ENCODE results near the gene MFAP3.
"Not testable (repeated sequence)": the region's sequence is repeated elsewhere in the genome, so short reads cannot be mapped to it uniquely, and the experiment has no call there.

Gene MFAP3

DNA sequence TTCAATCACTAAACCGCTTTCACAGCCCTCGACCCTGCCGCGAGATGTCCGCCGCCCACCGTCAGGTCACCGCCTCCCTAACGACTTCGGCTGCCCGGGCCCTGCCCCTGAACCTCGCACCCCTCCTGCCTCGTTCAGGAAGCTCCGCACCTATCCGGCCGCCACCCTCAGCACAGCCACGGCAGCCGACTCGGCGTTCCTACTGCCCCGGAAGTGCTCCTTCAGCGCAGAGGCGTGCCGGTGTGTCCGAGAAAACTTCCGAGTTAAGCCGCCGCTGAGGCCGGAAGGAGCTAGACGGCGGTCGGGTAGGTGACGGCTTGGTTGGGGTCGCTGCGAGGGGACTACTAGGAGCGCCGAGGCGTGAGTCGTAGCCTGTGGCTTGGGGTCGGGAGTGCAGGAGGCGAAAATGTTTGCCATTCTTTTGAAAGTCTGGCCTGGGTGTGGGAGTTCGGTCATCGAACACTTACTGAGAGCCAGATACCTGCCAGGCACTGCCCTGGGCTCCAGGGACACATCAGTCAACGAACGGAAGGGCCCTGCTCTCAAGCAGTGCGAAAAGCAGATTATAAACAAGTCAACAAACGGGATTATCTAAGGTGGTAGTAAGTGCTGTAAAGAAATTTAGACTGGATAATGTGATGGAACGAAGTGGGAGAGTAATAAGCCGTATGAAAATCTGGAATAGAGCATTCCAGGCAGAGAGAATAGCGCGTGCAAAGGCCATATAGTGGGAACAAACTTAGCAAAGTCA, at the start of gene MFAP3, which contains the start of gene FAM114A2:
TSS of gene MFAP3 (plus strand) at position 261 of the 751 bp plus-strand sequence. CDS start 10,756 bp downstream, outside the sequence.
TSS of gene FAM114A2 (minus strand) at position 204 of the 751 bp plus-strand sequence. CDS start 3,957 bp downstream, outside the sequence.
- DNase-seq: peak; percentile 66

DNA sequence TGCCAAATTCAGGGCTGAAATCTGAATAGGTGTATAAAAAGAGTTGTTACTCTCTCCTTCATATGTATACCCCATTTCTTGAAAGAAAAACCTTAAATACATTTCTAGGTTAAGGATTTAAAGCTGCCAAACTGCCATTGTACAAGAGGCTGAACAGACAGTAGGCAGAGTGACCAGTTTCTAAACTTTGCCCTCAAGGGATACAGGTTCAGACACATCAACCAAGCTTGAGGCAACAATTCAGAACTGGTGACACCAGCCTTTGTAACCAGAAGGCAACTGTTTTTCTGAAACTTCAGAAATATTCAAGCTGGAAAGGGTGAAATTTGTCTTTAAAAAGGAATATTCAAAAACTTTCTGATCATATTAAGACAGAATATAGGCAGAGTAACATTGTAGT, 47.6 kb upstream of the MFAP3 start:
- DNase-seq: no peak

DNA sequence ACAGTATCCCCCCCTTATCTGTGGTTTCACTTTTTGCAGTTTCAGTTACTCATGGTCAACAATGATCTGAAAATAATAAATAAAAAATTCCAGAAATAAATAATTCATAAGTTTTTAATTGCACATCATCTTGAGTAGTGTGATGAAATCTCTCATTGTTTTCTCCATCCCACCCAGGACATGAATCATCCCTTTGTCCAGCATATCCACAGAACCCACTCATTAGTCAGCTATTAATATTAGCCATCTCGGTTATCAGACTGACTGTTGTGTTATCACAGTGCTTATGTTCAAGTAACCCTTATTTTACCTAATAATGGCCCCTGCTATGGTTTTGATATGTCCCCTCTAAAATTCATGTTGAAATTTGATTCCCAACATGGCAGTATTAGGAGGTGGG, 40.8 kb upstream of the MFAP3 start:
- DNase-seq: no peak

DNA sequence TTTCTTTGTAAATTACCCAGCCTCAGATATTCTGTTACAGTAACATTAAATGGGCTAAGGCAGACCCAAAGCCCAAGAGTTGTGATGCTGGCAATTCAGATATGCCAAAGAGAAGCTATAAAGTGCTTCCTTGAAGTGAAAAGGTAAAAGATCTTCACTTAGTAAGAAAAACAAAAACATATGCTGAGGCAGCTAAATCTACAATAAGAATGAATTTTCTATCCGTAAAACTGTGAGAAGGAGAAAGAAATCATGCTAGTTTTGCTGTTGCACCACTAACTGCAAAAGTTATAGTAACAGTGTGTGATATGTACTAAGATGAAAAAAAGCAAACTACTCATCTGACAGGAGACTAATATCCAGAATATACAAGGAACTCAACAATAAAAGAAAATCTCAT, 40.0 kb upstream of the MFAP3 start:
- no peak for DNase-seq

DNA sequence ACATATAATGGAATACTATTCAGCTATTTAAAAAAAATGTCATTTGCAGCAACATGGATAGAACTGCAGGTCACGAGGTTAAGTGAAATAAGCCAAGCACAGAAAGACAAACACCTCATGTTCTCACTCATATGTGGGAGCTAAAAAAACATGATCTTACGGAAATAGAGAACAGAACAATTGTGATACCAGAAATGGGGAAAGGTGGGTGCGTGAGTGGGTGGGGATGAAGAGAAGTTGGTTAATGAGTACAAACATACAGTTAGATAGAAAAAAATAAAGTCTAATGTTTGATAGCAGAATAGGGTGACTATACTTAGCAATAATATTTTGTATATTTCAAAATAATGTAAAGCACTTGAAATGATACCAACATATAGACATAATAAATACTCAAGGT, 38.8 kb upstream of the MFAP3 start:
- DNase-seq: no peak

DNA sequence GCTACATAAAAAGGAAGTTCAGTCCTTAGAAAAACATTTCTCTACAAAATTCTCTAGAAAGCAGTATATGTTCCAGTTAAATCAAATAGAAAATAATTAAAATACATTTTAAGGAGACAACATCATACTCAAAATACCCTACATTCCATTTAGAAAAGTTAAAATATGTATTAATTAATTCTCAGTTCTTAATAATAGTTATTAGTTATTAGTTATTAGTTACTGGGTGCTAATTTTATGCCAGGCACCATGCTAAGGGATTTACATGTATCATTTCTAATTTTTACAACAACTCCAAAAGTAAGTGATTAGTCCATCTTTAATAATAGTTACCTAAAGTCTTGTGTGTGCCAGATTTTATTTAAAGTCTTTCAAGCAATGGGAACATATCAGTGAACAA, 38.1 kb upstream of the MFAP3 start:
- DNase-seq: no peak

DNA sequence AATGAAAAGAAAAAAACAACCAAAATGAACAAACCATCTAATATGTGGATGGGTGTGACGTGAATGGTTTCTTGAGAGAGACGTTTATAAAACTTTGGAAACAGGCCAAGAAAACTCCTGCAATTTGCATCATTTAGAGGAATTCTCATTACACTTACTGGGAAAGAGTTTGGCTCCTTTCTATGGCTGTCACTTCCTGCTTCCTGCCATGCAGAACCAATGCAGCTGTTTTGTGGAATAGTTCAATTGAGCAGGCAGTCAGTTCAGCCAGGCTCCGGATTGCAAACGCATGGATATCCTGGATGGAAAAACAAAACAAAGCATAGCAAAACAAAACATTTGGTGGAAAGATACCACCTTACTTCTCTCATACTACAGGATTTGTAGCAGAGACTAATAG, 36.7 kb upstream of the MFAP3 start:
- DNase-seq: no peak

DNA sequence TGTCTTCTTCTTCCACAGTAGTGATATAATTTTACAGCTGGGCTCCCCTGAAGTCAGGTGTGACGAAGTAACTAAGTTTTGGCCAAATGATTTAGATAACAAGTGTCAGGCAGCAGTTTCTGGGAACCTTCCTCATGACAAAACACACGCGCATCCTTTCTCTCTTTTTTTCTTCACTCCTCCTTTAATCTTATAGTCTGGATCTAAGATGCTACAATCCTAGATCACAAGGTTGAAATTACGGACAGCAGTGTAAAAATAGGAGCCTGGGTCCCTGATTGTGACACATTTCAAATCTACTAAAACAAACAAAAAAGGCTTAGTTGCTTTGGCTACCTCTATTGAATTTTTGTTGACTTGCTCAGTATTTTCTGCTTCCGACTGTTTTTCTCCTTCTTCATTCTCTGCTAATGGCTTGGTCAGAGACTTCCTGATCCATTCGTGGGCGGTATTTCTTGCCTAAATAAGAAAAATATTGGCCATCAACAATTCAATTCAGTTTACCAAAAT, 36.2 kb upstream of the MFAP3 start:
- no peak for DNase-seq

DNA sequence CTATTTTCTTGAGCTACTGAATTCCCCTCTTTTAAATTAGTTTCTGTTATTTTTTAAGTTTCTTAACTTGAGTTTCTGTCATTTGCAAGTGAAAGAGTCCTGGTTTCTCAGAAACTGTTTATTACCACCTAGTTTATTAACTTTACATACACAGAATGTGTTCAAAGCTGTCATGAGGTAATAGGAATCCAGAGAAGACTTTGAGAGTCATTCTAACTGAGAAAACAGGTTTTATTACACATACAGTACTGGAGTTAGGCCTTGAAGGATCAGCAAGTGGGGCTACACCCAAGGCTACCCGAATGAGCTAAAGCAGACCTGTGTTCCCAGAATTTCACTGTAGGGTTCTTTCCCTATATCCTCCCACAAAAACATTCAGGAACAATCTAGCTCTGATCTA, 33.1 kb upstream of the MFAP3 start:
- no peak for DNase-seq

DNA sequence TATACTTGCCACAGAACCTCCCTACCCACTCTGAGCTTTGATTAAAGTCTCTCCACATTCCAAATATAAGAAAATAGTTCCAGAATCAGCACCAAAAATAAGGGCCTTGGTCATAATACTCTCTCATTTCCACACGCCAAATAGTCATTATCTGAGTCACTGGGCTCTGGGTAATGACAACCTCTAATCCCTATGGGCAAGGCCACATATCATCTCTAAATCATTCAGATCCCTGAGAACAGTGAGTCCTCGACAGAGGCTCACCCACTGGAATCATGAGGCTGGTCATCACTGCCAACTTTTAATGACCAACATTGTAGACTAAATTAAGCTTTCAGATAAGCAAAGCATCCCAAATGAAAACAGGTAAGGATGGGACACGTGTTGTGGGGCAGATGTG, 28.1 kb upstream of the MFAP3 start:
- no peak for DNase-seq

DNA sequence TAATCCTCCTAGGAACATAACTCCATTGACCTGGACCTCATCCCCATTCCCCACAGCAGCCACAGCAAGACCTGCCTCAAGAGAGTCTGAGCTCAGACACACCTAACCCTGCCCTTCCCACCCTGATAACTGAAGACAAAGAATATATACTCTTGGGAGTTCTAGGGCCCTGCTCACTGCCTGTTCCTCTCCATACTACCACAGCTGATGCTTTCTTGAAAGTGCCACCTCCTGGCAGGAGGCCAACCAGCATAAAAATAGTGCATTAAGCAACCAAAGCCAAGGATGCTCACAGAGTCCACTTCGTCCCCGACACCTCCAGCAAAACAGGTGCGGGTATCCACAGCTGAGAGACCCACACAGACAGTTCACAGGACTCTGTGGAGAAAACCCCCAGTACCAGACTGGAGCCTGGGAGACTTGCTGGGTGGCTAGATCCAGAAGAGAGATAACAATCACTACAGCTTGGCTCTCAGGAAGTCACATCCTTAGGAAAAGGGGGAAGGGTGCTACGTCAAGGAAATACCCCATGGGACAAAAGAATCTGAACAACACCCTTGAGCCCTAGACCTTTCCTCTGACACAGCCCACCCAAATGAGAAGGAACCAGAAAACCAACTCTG, 23.6 kb upstream of the MFAP3 start:
- DNase-seq: no peak

DNA sequence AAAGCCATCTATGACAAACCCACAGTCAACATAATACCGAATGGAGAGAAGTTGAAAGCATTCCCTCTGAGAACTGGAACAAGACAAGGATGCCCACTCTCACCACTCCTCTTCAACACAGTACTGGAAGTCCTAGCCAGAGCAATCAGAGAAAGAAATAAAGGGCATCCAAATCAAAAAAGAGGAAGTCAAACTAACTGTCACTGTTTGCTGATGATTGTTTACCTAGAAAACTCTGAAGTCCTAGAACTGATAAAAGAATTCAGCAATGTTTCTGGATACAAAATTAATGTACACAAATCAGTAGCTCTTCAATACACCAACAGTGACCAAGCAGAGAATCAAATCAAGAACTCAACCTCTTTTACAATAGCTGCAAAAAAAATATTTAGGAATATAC, 19.8 kb upstream of the MFAP3 start:
- DNase-seq: not testable (repeated sequence)

DNA sequence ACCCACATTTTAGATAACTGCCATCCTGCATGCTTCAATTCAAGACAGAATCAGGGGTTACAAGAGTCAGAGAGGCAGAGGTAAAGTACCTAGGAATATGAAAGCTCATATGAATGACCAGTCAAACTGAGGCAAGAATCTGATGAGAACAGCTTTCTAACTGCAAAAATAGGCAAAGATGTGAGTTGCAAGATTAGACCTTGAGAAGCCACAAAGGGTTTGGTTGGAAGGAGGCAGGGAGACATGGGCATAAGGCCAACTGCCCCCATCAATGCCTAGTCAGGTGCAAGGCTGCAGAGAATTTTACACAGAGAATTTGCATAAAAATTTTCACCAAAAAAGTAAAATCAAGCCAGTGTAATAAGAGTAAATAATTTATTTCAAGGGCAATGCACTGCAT, 12.8 kb upstream of the MFAP3 start:
- DNase-seq: no peak

DNA sequence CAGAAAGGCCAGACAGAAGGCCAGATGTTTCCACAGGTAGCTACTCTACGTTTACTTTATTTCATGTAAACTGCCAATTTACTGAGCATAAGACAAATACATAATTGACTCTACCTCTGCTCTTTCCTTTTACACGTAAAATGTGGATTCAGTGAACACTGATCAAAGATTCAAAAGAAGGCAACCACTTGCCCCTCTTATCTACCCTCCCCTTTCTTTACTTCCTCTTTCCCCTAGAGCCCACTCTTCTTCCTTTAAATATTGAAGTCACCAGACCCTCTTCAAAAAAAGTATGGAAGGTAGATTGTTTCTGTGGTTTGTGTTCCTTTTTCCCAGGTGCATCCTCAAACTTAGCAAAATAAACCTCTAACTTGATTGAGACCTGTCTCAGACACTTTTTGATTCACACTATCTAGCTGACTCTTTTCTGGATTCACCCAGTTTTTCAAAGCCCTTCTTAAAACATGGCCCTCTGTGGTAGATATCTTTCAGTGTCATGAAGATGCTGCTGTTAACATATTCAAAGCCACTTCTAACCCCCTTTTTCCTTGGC, 6.8 kb upstream of the MFAP3 start:
- DNase-seq: no peak

DNA sequence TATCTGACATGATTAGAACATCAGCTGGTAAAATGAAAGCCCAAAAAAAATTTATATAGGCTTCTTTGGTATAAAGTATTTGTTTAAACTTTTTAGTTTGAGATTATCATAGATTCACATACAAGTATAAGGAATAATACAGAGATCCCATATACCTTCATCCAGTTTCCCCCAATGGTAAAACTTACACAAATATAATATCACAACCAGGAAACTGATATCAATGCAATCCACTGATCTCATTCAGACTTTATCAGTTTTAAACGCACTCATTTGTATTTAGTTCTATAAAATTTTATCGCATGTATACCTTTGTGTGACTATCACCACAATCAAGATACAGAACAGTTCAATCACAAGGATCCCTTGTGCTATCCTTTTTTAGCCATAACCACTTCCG, 3.8 kb upstream of the MFAP3 start:
- DNase-seq: no peak

DNA sequence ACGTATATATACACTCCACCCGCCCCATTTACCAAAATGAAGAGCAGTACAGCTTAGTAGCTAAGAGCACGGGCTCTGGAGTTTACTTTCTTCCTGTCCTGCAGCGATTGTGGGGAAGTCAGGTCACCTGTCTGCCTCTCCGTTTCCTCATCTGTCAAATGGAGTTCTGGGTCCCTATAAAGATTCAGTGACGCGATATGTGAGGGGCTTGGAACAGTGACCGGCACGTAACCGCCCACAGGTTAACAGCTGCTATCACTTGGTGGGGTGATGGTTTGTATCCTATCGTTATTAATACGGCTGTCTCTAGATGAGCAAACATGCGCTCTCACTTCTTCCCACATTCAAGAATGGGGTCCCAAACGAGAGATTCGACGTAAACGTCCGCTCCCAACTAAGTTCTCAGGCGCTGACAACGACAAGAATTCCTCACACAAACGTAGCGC, 483 bp upstream of the MFAP3 start:
- peak; percentile 37 for DNase-seq

DNA sequence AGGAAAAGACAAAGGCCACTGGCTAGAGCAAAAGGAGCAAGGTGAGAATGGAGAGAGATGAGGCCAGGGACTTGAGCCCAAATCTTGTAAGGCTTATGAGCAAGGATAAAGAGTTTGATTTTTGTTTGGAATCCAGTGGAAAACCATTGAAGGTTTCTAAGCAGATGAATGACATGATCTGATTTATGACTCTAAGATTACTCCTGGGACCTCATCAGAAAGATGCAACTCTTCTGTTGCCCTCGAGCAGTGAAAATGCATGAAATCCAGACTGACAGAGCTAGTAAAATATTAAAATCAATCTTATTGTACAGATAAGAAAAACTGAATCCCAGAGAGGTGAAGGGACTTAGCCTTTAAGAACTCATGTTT, 677 bp downstream of the MFAP3 start:
- DNase-seq: no peak

DNA sequence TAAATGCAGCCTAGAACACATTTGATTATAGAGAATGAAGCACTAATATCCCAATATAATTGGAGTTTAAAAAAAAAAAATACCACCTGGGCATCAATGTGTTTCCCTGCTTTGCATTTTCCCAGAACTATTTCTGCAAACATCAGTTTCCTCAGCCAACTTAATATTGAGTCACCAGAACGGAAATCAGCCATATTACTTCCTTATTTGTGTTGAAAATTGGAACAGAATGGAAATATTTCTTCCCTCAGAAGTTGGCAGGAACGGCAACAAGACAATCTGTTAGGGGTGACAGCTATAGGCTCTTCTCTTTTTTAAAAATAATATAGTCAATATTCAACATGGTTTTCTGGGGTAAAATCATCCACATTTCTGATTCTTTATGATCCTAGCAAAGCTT, 4.0 kb downstream of the MFAP3 start:
- DNase-seq: no peak

DNA sequence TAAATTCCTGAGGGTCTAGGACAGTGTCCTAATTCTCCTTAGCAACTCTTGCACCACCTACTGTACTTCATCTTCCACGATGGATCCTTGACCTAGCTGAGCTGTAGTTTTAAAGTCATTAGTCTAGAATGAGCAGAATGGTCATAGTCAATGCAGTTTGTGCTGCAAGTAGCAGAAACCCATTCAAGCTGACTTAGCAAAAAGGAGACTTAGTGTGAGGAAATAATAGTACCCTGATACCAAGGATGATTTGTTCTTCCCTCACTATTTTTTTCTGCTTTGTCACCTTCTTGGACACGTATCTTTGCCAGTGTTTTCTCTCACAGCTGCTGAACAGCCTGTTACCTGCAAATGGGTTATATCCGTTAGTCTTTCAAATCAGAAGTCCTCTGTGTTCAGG, 5.3 kb downstream of the MFAP3 start:
- DNase-seq: no peak

DNA sequence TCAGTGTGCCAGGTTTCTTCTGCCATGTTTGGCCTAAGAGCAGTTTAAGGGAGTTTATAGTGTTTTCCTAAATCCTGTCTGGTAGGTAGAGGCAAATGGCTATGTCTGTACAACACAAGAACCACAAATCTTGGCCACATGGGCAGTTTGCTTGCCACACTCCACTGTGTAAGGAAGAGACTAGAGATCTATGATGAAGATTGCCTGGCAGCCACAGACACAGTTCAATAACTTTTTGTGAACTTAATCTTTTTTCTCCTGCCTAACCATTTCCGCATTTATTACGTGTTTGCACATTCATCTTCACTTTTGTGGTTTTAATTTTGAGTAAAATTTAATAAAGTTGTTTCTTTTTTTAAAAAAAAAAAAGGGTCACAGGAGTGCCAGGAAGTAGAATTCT, 5.8 kb downstream of the MFAP3 start:
- DNase-seq: no peak

DNA sequence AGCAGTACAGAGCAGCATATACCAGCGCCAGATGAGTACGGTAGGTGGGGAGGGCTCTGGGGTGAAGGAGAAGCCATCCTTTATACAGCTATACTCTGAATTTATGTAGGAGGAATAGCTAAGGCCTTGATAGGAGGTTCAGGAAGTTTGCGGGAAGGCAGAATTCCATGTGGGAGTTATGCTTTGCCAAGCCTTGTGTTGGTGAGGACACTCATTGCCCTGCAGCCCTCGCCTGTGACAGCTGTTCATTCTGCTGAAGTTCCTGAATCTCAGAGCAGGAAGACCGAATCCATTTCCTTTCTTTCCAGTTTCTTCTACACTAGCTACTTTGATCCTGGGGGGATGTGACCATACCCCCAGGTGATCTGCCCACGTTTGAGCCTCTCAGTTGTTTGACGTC, 7.7 kb downstream of the MFAP3 start:
- DNase-seq: no peak

DNA sequence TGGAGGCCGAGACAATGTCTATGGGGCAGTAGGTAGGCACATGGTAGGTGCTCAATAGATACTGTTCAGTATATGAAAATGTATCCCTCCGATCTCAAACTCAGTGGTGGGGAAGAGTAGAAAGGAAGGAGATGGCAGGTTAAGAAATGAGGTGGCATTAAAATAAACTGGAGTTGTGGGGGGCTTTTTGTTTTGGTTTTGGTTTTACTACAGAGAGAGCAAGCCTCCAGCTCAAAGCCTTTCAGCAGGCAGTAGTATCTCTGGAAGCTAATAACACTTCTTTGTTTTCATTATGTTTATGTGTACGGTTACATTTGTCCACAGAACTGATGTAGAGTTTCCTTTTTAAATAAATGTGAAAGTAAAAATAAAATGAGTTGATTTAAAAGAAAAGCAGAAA, 8.6 kb downstream of the MFAP3 start:
- no peak for DNase-seq

DNA sequence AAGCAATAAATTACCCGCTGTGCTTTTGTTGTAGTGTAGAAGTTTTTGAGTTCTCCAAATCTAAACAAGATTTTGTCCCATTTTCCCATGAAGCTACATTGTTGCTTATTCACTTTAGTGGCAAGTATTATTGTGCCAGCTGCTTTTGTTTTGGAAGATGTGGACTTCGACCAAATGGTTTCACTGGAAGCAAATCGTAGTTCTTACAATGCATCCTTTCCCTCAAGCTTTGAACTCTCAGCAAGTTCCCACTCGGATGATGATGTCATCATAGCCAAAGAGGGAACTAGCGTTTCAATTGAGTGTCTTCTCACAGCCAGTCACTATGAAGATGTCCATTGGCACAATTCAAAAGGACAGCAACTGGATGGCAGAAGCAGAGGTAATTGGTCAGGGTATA, 10.9 kb downstream of the MFAP3 start:
- no peak for DNase-seq

DNA sequence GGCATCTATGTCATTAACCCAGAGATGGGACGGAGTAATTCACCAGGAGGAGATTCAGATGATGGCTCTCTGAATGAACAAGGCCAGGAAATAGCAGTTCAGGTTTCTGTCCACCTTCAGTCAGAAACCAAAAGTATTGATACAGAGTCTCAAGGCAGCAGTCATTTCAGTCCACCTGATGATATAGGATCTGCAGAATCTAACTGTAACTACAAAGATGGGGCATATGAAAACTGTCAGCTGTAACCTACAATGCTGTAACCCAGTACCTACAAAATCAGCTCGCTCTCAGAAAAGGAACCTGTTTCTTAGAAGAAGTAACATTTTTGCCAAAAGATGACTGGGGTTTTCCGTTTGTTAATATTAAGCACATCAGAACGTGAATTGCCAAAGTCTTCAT, 14.7 kb downstream of the MFAP3 start:
- DNase-seq: no peak
